Mesenteric fat pad (tissue), 1 donor: ENCODE results near the gene RPL3. TPM values are rescaled to one million over a fixed set of nuclear protein-coding genes. Genes with fewer than 3 reads are reported as not detected.
"Not testable (repeated sequence)": the region's sequence is repeated elsewhere in the genome, so short reads cannot be mapped to it uniquely, and the experiment has no call there.

Source experiments
- DNase-seq: peaks from one replicate; pipeline ENCODE4 v3.0.0-alpha.2; 2020; ENCODE audit warnings: low spot score
- long read RNA-seq: library from polyadenylated mRNA; unstranded; transcript quantifications from one replicate; pipeline ENCODE4 v2.0.0, GENCODE V29; 2020
- total RNA-seq: library from RNA; stranded (reverse); fragmentation: NEBNext Ultra II Directional; extraction: Animal tissue kit (Norgen Biotek cat#: 25700); gene quantifications from one replicate; pipeline ENCODE4 v1.2.1, GENCODE V29; 2021
- donor health status: DM: yes; HTN: yes; CAD: no.

RPL3 gene
- 1,402 TPM for total RNA-seq
- long read RNA-seq, transcript RPL3-202 (9 exons, 1,289 nt), result minor isoform, 513 of 9,580 reads
- long read RNA-seq, transcript RPL3-201 (10 exons, 1,442 nt), result major isoform, 8,704 of 9,580 reads
- long read RNA-seq, partial matches to known transcripts, result 92 of 9,580 reads
- long read RNA-seq, other reads (novel, unspliced or antisense), result 269 of 9,580 reads

GRCh38 chr22:39319284-39320022, at the start of gene RPL3:
Gene RPL3 (minus strand): TSS chr22:39319623. CDS start chr22:39319597, 26 bp downstream.
- peak; percentile 99 for DNase-seq

- DNase-seq, result no peak
These were observed 49.8 kb upstream of the RPL3 start for GRCh38 chr22:39369186-39369585.

GRCh38 chr22:39368461-39368911, 49.1 kb upstream of the RPL3 start:
- no peak for DNase-seq

GRCh38 chr22:39367035-39367434, 47.6 kb upstream of the RPL3 start:
- DNase-seq, result no peak

- DNase-seq, result no peak
These were observed 46.0 kb upstream of the RPL3 start for GRCh38 chr22:39365492-39365780.

- DNase-seq, result no peak
These were observed 45.5 kb upstream of the RPL3 start for GRCh38 chr22:39364714-39365491.

GRCh38 chr22:39363751-39364515, 44.5 kb upstream of the RPL3 start:
- no peak for DNase-seq

GRCh38 chr22:39362932-39363331, 43.5 kb upstream of the RPL3 start:
- no peak for DNase-seq

- no peak for DNase-seq
These were observed 42.8 kb upstream of the RPL3 start for GRCh38 chr22:39362271-39362670.

GRCh38 chr22:39361496-39361895, 42.1 kb upstream of the RPL3 start:
- no peak for DNase-seq

GRCh38 chr22:39360674-39361413, 41.4 kb upstream of the RPL3 start:
- DNase-seq, result no peak

GRCh38 chr22:39360242-39360641, 40.8 kb upstream of the RPL3 start:
- DNase-seq, result no peak

- no peak for DNase-seq
These were observed 40.3 kb upstream of the RPL3 start for GRCh38 chr22:39359659-39360195.

- DNase-seq, result not testable (repeated sequence)
These were observed 38.8 kb upstream of the RPL3 start for GRCh38 chr22:39358197-39358596.

GRCh38 chr22:39357110-39358108, 38.0 kb upstream of the RPL3 start:
- DNase-seq, result not testable (repeated sequence)

- DNase-seq, result no peak
These were observed 37.0 kb upstream of the RPL3 start for GRCh38 chr22:39356464-39356863.

- DNase-seq, result not testable (repeated sequence)
These were observed 36.4 kb upstream of the RPL3 start for GRCh38 chr22:39355805-39356204.

- no peak for DNase-seq
These were observed 35.7 kb upstream of the RPL3 start for GRCh38 chr22:39355080-39355479.

- DNase-seq, result no peak
These were observed 33.9 kb upstream of the RPL3 start for GRCh38 chr22:39353346-39353745.
